Measurements from ENCODE around the gene SHLD1.
"Not testable (repeated sequence)": the region's sequence is repeated elsewhere in the genome, so short reads cannot be mapped to it uniquely, and the experiment has no call there.

SHLD1 gene

GRCh38 chr20:5725183-5725463, 25.1 kb upstream of the SHLD1 start:
- H3K27me3 Mint-ChIP-seq; H3K36me3 Mint-ChIP-seq (ENCODE audit: low read depth); H3K27ac Mint-ChIP-seq; H3K9me3 Mint-ChIP-seq; DNase-seq; H3K4me3 Mint-ChIP-seq: not testable (repeated sequence)
- H3K4me1 Mint-ChIP-seq (ENCODE audit: low read depth) = peaks cover 14% of the 10 kb centered on the region

- no peaks in the 10 kb centered on the region for H3K27me3 Mint-ChIP-seq
- peaks cover 7% of the 10 kb centered on the region for H3K4me1 Mint-ChIP-seq (ENCODE audit: low read depth)
- no peak for DNase-seq
- no peak overlapping the region for H3K27ac Mint-ChIP-seq
- no peaks in the 10 kb centered on the region for H3K36me3 Mint-ChIP-seq (ENCODE audit: low read depth)
- peaks cover 3% of the 10 kb centered on the region for H3K9me3 Mint-ChIP-seq
- no peak overlapping the region for H3K4me3 Mint-ChIP-seq
Measured at GRCh38 chr20:5727018-5727515, 23.1 kb upstream of the SHLD1 start.

GRCh38 chr20:5729348-5729747, 20.9 kb upstream of the SHLD1 start:
- H3K27me3 Mint-ChIP-seq = no peaks in the 10 kb centered on the region
- H3K36me3 Mint-ChIP-seq (ENCODE audit: low read depth) = no peaks in the 10 kb centered on the region
- no peak for DNase-seq
- peaks cover 3% of the 10 kb centered on the region for H3K9me3 Mint-ChIP-seq
- no peak overlapping the region for H3K27ac Mint-ChIP-seq
- no peak overlapping the region for H3K4me3 Mint-ChIP-seq
- H3K4me1 Mint-ChIP-seq (ENCODE audit: low read depth) = peaks cover 9% of the 10 kb centered on the region

DNA sequence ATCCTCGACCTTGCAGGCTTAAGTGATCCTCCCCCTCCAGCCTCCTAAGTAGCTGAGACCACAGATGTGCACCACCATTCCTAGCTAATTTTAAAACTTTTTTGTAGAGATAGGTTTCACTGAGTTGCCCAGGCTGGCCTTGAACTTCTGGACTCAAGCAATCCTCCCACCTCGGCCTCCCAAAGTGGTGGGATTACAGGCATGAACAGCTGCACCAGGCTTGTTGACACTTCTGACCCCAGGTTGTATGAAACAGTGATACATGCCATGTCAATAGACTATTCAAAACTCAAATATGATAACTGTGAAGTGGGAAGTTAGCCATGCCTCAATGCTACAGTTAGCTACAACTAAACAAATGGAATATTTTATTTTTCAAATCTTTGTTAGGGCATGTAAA, 20.1 kb upstream of the SHLD1 start:
- Mint-ChIP-seq H3K27me3 (no peaks in the 10 kb centered on the region), H3K36me3 (ENCODE audit: low read depth) (no peaks in the 10 kb centered on the region), H3K4me1 (ENCODE audit: low read depth) (peaks cover 6% of the 10 kb centered on the region), H3K27ac (no peak overlapping the region), H3K9me3 (peaks cover 3% of the 10 kb centered on the region), H3K4me3 (no peak overlapping the region)
- DNase-seq = no peak

GRCh38 chr20:5731753-5732366, 18.3 kb upstream of the SHLD1 start:
- H3K36me3 Mint-ChIP-seq (ENCODE audit: low read depth) = no peaks in the 10 kb centered on the region
- no peak overlapping the region for H3K27ac Mint-ChIP-seq
- H3K9me3 Mint-ChIP-seq = peaks cover 3% of the 10 kb centered on the region
- no peaks in the 10 kb centered on the region for H3K27me3 Mint-ChIP-seq
- DNase-seq = no peak
- H3K4me3 Mint-ChIP-seq = no peak overlapping the region
- H3K4me1 Mint-ChIP-seq (ENCODE audit: low read depth) = peaks cover 16% of the 10 kb centered on the region

DNA sequence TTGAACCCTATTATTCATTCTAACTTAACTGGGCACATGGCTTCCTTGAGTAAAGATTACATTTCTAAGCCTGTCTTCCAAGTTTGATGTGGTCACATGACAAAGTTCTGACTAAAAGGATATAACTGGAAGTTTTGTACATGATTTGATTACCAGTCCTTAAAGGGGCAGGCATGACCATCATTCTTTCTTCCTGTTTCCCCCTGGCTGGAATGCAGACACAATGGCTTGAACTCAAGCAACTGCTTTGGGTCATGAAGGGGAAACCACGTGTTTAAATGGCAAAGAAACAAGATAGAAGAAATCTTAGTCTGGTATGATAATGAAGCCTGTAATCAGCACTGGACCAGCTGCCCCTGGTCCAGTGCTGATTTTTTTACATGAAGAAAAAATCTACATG, 15.6 kb upstream of the SHLD1 start:
- Mint-ChIP-seq H3K27ac (no peak overlapping the region), H3K27me3 (no peaks in the 10 kb centered on the region), H3K9me3 (no peaks in the 10 kb centered on the region), H3K4me1 (ENCODE audit: low read depth) (peaks cover 35% of the 10 kb centered on the region), H3K36me3 (ENCODE audit: low read depth) (no peaks in the 10 kb centered on the region), H3K4me3 (no peak overlapping the region)
- no peak for DNase-seq

GRCh38 chr20:5735845-5736510, 14.2 kb upstream of the SHLD1 start:
- no peaks in the 10 kb centered on the region for H3K27me3 Mint-ChIP-seq
- no peaks in the 10 kb centered on the region for H3K36me3 Mint-ChIP-seq (ENCODE audit: low read depth)
- no peak overlapping the region for H3K27ac Mint-ChIP-seq
- no peak for DNase-seq
- H3K4me1 Mint-ChIP-seq (ENCODE audit: low read depth) = peaks cover 35% of the 10 kb centered on the region
- no peaks in the 10 kb centered on the region for H3K9me3 Mint-ChIP-seq
- H3K4me3 Mint-ChIP-seq = no peak overlapping the region

DNA sequence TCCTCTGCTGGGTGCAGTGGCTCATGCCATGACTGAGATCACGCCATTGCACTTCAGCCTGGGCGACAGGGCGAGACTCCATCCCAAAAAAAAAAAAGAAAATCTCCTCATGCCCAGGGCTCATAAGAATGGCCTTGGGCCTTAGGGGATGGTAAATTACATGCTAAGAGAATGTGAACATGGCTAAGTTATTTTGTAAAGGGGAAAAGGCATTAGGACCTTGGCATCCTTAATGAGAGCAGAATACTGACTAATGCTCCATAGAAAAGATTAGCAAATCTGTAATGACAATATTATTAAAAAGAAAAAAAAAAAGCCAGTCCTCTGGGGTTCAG, 12.6 kb upstream of the SHLD1 start:
- H3K9me3 Mint-ChIP-seq = no peaks in the 10 kb centered on the region
- H3K4me3 Mint-ChIP-seq = peak overlapping the region; percentile 36
- no peaks in the 10 kb centered on the region for H3K27me3 Mint-ChIP-seq
- H3K27ac Mint-ChIP-seq = peak overlapping the region; percentile 86
- no peak for DNase-seq
- H3K4me1 Mint-ChIP-seq (ENCODE audit: low read depth) = peaks cover 35% of the 10 kb centered on the region
- H3K36me3 Mint-ChIP-seq (ENCODE audit: low read depth) = no peaks in the 10 kb centered on the region

GRCh38 chr20:5737966-5738365, 12.2 kb upstream of the SHLD1 start:
- no peak overlapping the region for H3K4me3 Mint-ChIP-seq
- peak overlapping the region; percentile 57 for H3K27ac Mint-ChIP-seq
- no peaks in the 10 kb centered on the region for H3K36me3 Mint-ChIP-seq (ENCODE audit: low read depth)

GRCh38 chr20:5740643-5741042, 9.6 kb upstream of the SHLD1 start:
- not testable (repeated sequence) for H3K36me3 Mint-ChIP-seq (ENCODE audit: low read depth)

More at GRCh38 chr20:5737966-5738365, 12.2 kb upstream of the SHLD1 start:
- H3K4me1 Mint-ChIP-seq (ENCODE audit: low read depth) = peaks cover 35% of the 10 kb centered on the region
- H3K9me3 Mint-ChIP-seq = no peaks in the 10 kb centered on the region
- no peak for DNase-seq
- no peaks in the 10 kb centered on the region for H3K27me3 Mint-ChIP-seq

GRCh38 chr20:5741089-5741488, 9.1 kb upstream of the SHLD1 start:
- no peak overlapping the region for H3K4me3 Mint-ChIP-seq
- no peak overlapping the region for H3K27ac Mint-ChIP-seq
- peaks cover 24% of the 10 kb centered on the region for H3K4me1 Mint-ChIP-seq (ENCODE audit: low read depth)
- DNase-seq = no peak
- no peaks in the 10 kb centered on the region for H3K36me3 Mint-ChIP-seq (ENCODE audit: low read depth)
- H3K27me3 Mint-ChIP-seq = no peaks in the 10 kb centered on the region
- no peaks in the 10 kb centered on the region for H3K9me3 Mint-ChIP-seq

More at GRCh38 chr20:5740643-5741042, 9.6 kb upstream of the SHLD1 start:
- DNase-seq, H3K9me3 Mint-ChIP-seq, H3K27ac Mint-ChIP-seq, H3K27me3 Mint-ChIP-seq, H3K4me3 Mint-ChIP-seq: not testable (repeated sequence)
- H3K4me1 Mint-ChIP-seq (ENCODE audit: low read depth) = peaks cover 29% of the 10 kb centered on the region

DNA sequence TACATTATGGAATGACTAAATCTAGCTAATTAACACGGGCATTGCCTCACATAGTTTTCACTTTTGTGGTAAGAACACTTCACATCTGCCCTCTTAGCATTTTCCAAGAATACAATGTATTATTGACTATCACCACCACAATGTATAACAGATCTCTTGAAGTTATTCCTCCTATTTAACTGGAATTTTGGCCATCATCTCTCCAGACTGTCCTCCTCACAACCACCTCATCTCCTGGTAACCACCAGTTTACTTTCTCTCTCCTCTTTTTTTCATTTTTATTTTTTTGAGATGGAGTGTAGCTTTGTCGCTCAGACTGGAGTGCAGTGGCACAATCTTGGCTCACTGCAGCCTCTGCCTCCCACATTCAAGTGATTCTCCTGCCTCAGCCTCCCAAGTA, 8.2 kb upstream of the SHLD1 start:
- Mint-ChIP-seq H3K27me3 (no peaks in the 10 kb centered on the region), H3K4me3 (no peak overlapping the region), H3K36me3 (ENCODE audit: low read depth) (no peaks in the 10 kb centered on the region), H3K9me3 (no peaks in the 10 kb centered on the region), H3K4me1 (ENCODE audit: low read depth) (peaks cover 17% of the 10 kb centered on the region), H3K27ac (no peak overlapping the region)
- DNase-seq = no peak

DNA sequence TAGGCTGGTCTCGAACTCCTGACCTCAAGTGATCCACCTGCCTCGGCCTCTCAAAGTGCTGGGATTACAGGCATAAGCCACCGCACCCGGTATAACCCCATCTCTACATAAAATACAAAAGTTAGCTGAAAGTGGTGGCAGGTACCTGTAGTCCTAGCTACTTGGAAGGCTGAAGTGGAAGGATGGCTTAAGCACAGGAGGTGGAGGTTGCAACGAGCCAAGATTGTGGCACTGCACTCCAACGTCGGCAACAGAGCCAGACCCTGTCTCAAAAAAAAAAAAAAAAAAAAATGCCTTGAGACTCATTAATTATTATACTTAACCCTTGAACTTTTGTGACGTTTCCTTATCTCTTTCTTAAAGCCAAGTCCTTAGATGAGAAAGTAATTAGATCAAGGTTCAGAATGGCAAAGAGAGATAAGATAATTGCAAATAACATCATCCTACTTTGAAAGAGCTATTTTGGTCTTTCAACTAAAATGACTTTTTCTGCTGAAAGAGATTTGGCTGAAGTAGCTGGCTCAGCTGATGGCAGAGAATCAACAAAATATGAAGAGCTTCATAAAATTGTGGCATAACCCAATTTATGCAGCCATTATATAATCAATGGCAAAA, 4.7 kb upstream of the SHLD1 start:
- Mint-ChIP-seq H3K9me3 (peaks cover 2% of the 10 kb centered on the region), H3K27ac (no peak overlapping the region), H3K27me3 (no peaks in the 10 kb centered on the region), H3K36me3 (ENCODE audit: low read depth) (peaks cover 7% of the 10 kb centered on the region), H3K4me3 (no peak overlapping the region), H3K4me1 (ENCODE audit: low read depth) (peaks cover 4% of the 10 kb centered on the region)
- no peak for DNase-seq

DNA sequence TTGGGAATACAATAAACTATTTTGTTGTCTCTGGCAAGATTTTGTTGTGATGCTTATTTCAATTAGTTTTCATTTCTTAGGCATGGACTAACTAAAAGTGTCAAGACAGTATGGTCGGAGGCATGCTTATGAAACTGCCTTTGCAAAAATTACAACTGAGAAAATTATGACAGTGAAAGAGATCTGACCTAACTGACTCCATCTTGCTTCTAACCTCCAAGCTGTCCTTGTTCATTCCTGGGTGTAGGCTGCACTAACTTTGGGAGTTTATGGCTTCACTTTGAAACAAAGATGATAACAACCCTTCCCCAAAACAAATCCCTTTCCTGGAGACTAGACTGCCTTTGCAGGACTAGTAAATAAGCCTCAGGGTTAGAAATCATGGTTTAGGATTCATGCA, 4.1 kb upstream of the SHLD1 start:
- DNase-seq = no peak
- H3K27ac Mint-ChIP-seq = no peak overlapping the region
- H3K27me3 Mint-ChIP-seq = no peaks in the 10 kb centered on the region
- H3K4me3 Mint-ChIP-seq = no peak overlapping the region
- peaks cover 2% of the 10 kb centered on the region for H3K9me3 Mint-ChIP-seq
- peaks cover 5% of the 10 kb centered on the region for H3K4me1 Mint-ChIP-seq (ENCODE audit: low read depth)
- peaks cover 12% of the 10 kb centered on the region for H3K36me3 Mint-ChIP-seq (ENCODE audit: low read depth)

DNA sequence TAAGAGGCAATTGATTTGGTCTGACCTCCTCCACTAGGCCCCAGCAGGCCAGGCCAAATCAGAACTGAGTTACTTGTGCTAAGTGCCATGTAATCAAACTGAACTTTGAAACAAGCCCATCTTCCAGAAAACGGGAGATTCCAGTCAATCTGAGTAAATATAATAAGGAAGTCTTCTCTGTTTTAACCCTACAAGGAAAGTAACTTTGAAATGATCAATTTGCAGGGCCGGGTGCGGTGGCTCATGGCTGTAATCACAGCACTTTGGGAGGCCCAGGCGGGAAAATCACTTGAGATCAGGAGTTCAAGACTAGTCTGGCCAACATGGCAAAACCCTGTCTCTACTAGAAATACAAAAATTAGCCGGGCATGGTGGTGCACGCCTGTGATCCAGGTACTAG, 2.0 kb upstream of the SHLD1 start:
- Mint-ChIP-seq H3K27me3 (no peaks in the 10 kb centered on the region), H3K4me1 (ENCODE audit: low read depth) (peaks cover 16% of the 10 kb centered on the region), H3K9me3 (peaks cover 2% of the 10 kb centered on the region), H3K4me3 (no peak overlapping the region), H3K27ac (no peak overlapping the region), H3K36me3 (ENCODE audit: low read depth) (peaks cover 17% of the 10 kb centered on the region)
- no peak for DNase-seq

All from activated T-cell treated with anti-CD3 and anti-CD28 coated beads, Interleukin-2, amount 50 U/mL, for 24 hours (primary cell).